ENCODE results near the gene CFTR. TPM values are rescaled to one million over a fixed set of nuclear protein-coding genes. Genes with fewer than 3 reads are reported as not detected.
"Not testable (repeated sequence)": the region's sequence is repeated elsewhere in the genome, so short reads cannot be mapped to it uniquely, and the experiment has no call there.

The CFTR gene
- total and polyA plus RNA-seq, 2 donors = 0.28 to 0.34 TPM

GRCh38 chr7:117690147-117690546 lies 210.3 kb downstream of the CFTR start:
- DNase-seq (ENCODE audit: low read depth in 6 of 9, low spot score in 9 of 9) = no peak
- Histone ChIP-seq H3K4me3 (ENCODE audit: low read length in 2 of 2) (no peak overlapping the region), H3K9me3 (ENCODE audit: control insufficient read depth in 2 of 2, insufficient read depth in 1 of 2, low read length in 1 of 2) (no peaks in the 10 kb centered on the region), H3K4me1 (ENCODE audit: control insufficient read depth in 2 of 2, insufficient read depth in 2 of 2, low read length in 2 of 2) (no peaks in the 10 kb centered on the region), H3K27me3 (ENCODE audit: control insufficient read depth in 2 of 2, insufficient read depth in 1 of 2, low read length in 1 of 2) (no peaks in the 10 kb centered on the region), H3K36me3 (ENCODE audit: control insufficient read depth in 2 of 2, insufficient read depth in 2 of 2, low read length in 1 of 2) (no peaks in the 10 kb centered on the region), H3K27ac (ENCODE audit: low read depth in 1 of 2, low read length in 1 of 2) (no peak overlapping the region)
- WGBS = 92% methylated on average over 3 of the region's 3 CpGs

- H3K4me1 ChIP-seq (ENCODE audit: control insufficient read depth in 2 of 2, insufficient read depth in 2 of 2, low read length in 2 of 2) = no peaks in the 10 kb centered on the region
- no peaks in the 10 kb centered on the region for H3K36me3 ChIP-seq (ENCODE audit: control insufficient read depth in 2 of 2, insufficient read depth in 2 of 2, low read length in 1 of 2)
- H3K4me3 ChIP-seq (ENCODE audit: low read length in 2 of 2) = no peak overlapping the region
- H3K27me3 ChIP-seq (ENCODE audit: control insufficient read depth in 2 of 2, insufficient read depth in 1 of 2, low read length in 1 of 2) = no peaks in the 10 kb centered on the region
- no peaks in the 10 kb centered on the region for H3K9me3 ChIP-seq (ENCODE audit: control insufficient read depth in 2 of 2, insufficient read depth in 1 of 2, low read length in 1 of 2)
- WGBS = 96% methylated on average over 7 of the region's 7 CpGs
- no peak overlapping the region for H3K27ac ChIP-seq (ENCODE audit: low read depth in 1 of 2, low read length in 1 of 2)
- DNase-seq (ENCODE audit: low read depth in 6 of 9, low spot score in 9 of 9) = no peak
Measured at GRCh38 chr7:117692338-117692737, 212.5 kb downstream of the CFTR start.

- Histone ChIP-seq H3K27me3 (ENCODE audit: control insufficient read depth in 2 of 2, insufficient read depth in 1 of 2, low read length in 1 of 2) (no peaks in the 10 kb centered on the region), H3K36me3 (ENCODE audit: control insufficient read depth in 2 of 2, insufficient read depth in 2 of 2, low read length in 1 of 2) (no peaks in the 10 kb centered on the region), H3K4me1 (ENCODE audit: control insufficient read depth in 2 of 2, insufficient read depth in 2 of 2, low read length in 2 of 2) (no peaks in the 10 kb centered on the region), H3K4me3 (ENCODE audit: low read length in 2 of 2) (no peak overlapping the region), H3K9me3 (ENCODE audit: control insufficient read depth in 2 of 2, insufficient read depth in 1 of 2, low read length in 1 of 2) (no peaks in the 10 kb centered on the region), H3K27ac (ENCODE audit: low read depth in 1 of 2, low read length in 1 of 2) (no peak overlapping the region)
- DNase-seq (ENCODE audit: low read depth in 6 of 9, low spot score in 9 of 9) = no peak
- WGBS = 95% methylated on average over 2 of the region's 2 CpGs
Measured at GRCh38 chr7:117698018-117698417, 218.2 kb downstream of the CFTR start.

GRCh38 chr7:117704063-117704462 lies 224.2 kb downstream of the CFTR start:
- no peak for DNase-seq (ENCODE audit: low read depth in 6 of 9, low spot score in 9 of 9)
- Histone ChIP-seq H3K9me3 (ENCODE audit: control insufficient read depth in 2 of 2, insufficient read depth in 1 of 2, low read length in 1 of 2) (no peaks in the 10 kb centered on the region), H3K4me3 (ENCODE audit: low read length in 2 of 2) (no peak overlapping the region), H3K36me3 (ENCODE audit: control insufficient read depth in 2 of 2, insufficient read depth in 2 of 2, low read length in 1 of 2) (no peaks in the 10 kb centered on the region), H3K4me1 (ENCODE audit: control insufficient read depth in 2 of 2, insufficient read depth in 2 of 2, low read length in 2 of 2) (peaks cover 0 to under 1% of the 10 kb centered on the region in 2 donors), H3K27me3 (ENCODE audit: control insufficient read depth in 2 of 2, insufficient read depth in 1 of 2, low read length in 1 of 2) (no peaks in the 10 kb centered on the region), H3K27ac (ENCODE audit: low read depth in 1 of 2, low read length in 1 of 2) (no peak overlapping the region)
- WGBS = 84% methylated on average over 3 of the region's 3 CpGs

GRCh38 chr7:117705630-117706029 lies 225.8 kb downstream of the CFTR start:
- DNase-seq (ENCODE audit: low read depth in 6 of 9, low spot score in 9 of 9) = no peak
- H3K36me3 ChIP-seq (ENCODE audit: control insufficient read depth in 2 of 2, insufficient read depth in 2 of 2, low read length in 1 of 2) = no peaks in the 10 kb centered on the region
- 94% methylated on average over 4 of the region's 4 CpGs for WGBS
- no peaks in the 10 kb centered on the region for H3K9me3 ChIP-seq (ENCODE audit: control insufficient read depth in 2 of 2, insufficient read depth in 1 of 2, low read length in 1 of 2)
- H3K4me1 ChIP-seq (ENCODE audit: control insufficient read depth in 2 of 2, insufficient read depth in 2 of 2, low read length in 2 of 2) = peaks cover 0 to 2% of the 10 kb centered on the region in 2 donors
- no peaks in the 10 kb centered on the region for H3K27me3 ChIP-seq (ENCODE audit: control insufficient read depth in 2 of 2, insufficient read depth in 1 of 2, low read length in 1 of 2)
- H3K4me3 ChIP-seq (ENCODE audit: low read length in 2 of 2) = no peak overlapping the region
- no peak overlapping the region for H3K27ac ChIP-seq (ENCODE audit: low read depth in 1 of 2, low read length in 1 of 2)

GRCh38 chr7:117706210-117706609 lies 226.4 kb downstream of the CFTR start:
- H3K36me3 ChIP-seq (ENCODE audit: control insufficient read depth in 2 of 2, insufficient read depth in 2 of 2, low read length in 1 of 2) = no peaks in the 10 kb centered on the region
- H3K4me1 ChIP-seq (ENCODE audit: control insufficient read depth in 2 of 2, insufficient read depth in 2 of 2, low read length in 2 of 2) = peaks cover 0 to 2% of the 10 kb centered on the region in 2 donors
- 91% methylated on average over 2 of the region's 2 CpGs for WGBS
- H3K9me3 ChIP-seq (ENCODE audit: control insufficient read depth in 2 of 2, insufficient read depth in 1 of 2, low read length in 1 of 2) = no peaks in the 10 kb centered on the region
- H3K4me3 ChIP-seq (ENCODE audit: low read length in 2 of 2) = no peak overlapping the region
- no peaks in the 10 kb centered on the region for H3K27me3 ChIP-seq (ENCODE audit: control insufficient read depth in 2 of 2, insufficient read depth in 1 of 2, low read length in 1 of 2)
- no peak overlapping the region for H3K27ac ChIP-seq (ENCODE audit: low read depth in 1 of 2, low read length in 1 of 2)
- DNase-seq (ENCODE audit: low read depth in 6 of 9, low spot score in 9 of 9) = no peak

GRCh38 chr7:117707080-117707479 lies 227.3 kb downstream of the CFTR start:
- H3K36me3 ChIP-seq (ENCODE audit: control insufficient read depth in 2 of 2, insufficient read depth in 2 of 2, low read length in 1 of 2) = no peaks in the 10 kb centered on the region
- H3K4me3 ChIP-seq (ENCODE audit: low read length in 2 of 2) = no peak overlapping the region
- H3K27me3 ChIP-seq (ENCODE audit: control insufficient read depth in 2 of 2, insufficient read depth in 1 of 2, low read length in 1 of 2) = no peaks in the 10 kb centered on the region
- DNase-seq (ENCODE audit: low read depth in 6 of 9, low spot score in 9 of 9) = no peak
- peaks cover 0 to 2% of the 10 kb centered on the region in 2 donors for H3K4me1 ChIP-seq (ENCODE audit: control insufficient read depth in 2 of 2, insufficient read depth in 2 of 2, low read length in 2 of 2)
- no peaks in the 10 kb centered on the region for H3K9me3 ChIP-seq (ENCODE audit: control insufficient read depth in 2 of 2, insufficient read depth in 1 of 2, low read length in 1 of 2)
- H3K27ac ChIP-seq (ENCODE audit: low read depth in 1 of 2, low read length in 1 of 2) = no peak overlapping the region

GRCh38 chr7:117708173-117708572 lies 228.3 kb downstream of the CFTR start:
- H3K27ac ChIP-seq (ENCODE audit: low read depth in 1 of 2, low read length in 1 of 2); H3K27me3 ChIP-seq (ENCODE audit: control insufficient read depth in 2 of 2, insufficient read depth in 1 of 2, low read length in 1 of 2); H3K4me1 ChIP-seq (ENCODE audit: control insufficient read depth in 2 of 2, insufficient read depth in 2 of 2, low read length in 2 of 2); H3K9me3 ChIP-seq (ENCODE audit: control insufficient read depth in 2 of 2, insufficient read depth in 1 of 2, low read length in 1 of 2); DNase-seq (ENCODE audit: low read depth in 6 of 9, low spot score in 9 of 9); H3K36me3 ChIP-seq (ENCODE audit: control insufficient read depth in 2 of 2, insufficient read depth in 2 of 2, low read length in 1 of 2); H3K4me3 ChIP-seq (ENCODE audit: low read length in 2 of 2): not testable (repeated sequence)
- 70% methylated on average over 4 of the region's 4 CpGs for WGBS

GRCh38 chr7:117711556-117711955 lies 231.7 kb downstream of the CFTR start:
- WGBS = 93% methylated on average over 1 of the region's 1 CpG
- peaks cover 0 to 10% of the 10 kb centered on the region in 2 donors for H3K4me1 ChIP-seq (ENCODE audit: control insufficient read depth in 2 of 2, insufficient read depth in 2 of 2, low read length in 2 of 2)
- no peak for DNase-seq (ENCODE audit: low read depth in 6 of 9, low spot score in 9 of 9)

More at GRCh38 chr7:117711556-117711955, 231.7 kb downstream of the CFTR start:
- no peaks in the 10 kb centered on the region for H3K36me3 ChIP-seq (ENCODE audit: control insufficient read depth in 2 of 2, insufficient read depth in 2 of 2, low read length in 1 of 2)
- no peaks in the 10 kb centered on the region for H3K27me3 ChIP-seq (ENCODE audit: control insufficient read depth in 2 of 2, insufficient read depth in 1 of 2, low read length in 1 of 2)
- no peaks in the 10 kb centered on the region for H3K9me3 ChIP-seq (ENCODE audit: control insufficient read depth in 2 of 2, insufficient read depth in 1 of 2, low read length in 1 of 2)
- H3K4me3 ChIP-seq (ENCODE audit: low read length in 2 of 2) = no peak overlapping the region
- H3K27ac ChIP-seq (ENCODE audit: low read depth in 1 of 2, low read length in 1 of 2) = no peak overlapping the region

Data from thymus (tissue), 11 donors.